K562 (cell line): ENCODE data around the gene PHOX2A. TPM values are rescaled to one million over a fixed set of nuclear protein-coding genes. Genes with fewer than 3 reads are reported as not detected.

ENCODE experiments used
- ARNT ChIP-seq, 2 experiments: fragments of 450-650 bp; IDR thresholded peaks; 2 replicates each; pipeline ENCODE4 v1.6.1; 2016; ENCODE audit warnings: mild to moderate bottlenecking in 1 of 2
- COPS2 ChIP-seq: fragments of 450-650 bp; conservative IDR thresholded peaks from 2 replicates; pipeline ENCODE4 v1.6.1; 2016; ENCODE audit warnings: mild to moderate bottlenecking, moderate library complexity
- EWSR1 ChIP-seq: fragments of 450-650 bp; IDR thresholded peaks from 2 replicates; pipeline ENCODE4 v1.6.1; 2018; ENCODE audit warnings: borderline replicate concordance, mild to moderate bottlenecking, low read depth, moderate library complexity; ENCODE audit not compliant: partially characterized antibody
- FOXM1 ChIP-seq, 2 experiments: fragments of 450-650 bp in 1 of 2; sonication (generic) in 1 of 2; formaldehyde crosslinking in 1 of 2; IDR thresholded peaks; 2 replicates each; pipeline versions ENCODE4 v1.6.1 to v1.9.0; 2017 to 2022; ENCODE audit warnings: low read depth in 2 of 2, mild to moderate bottlenecking in 2 of 2, missing genetic modification reagents in 1 of 2, moderate library complexity in 1 of 2
- HDAC1 ChIP-seq, 2 experiments: fragments of 450-650 bp; IDR thresholded peaks; 2 replicates each; pipeline ENCODE4 v1.6.1; 2016 to 2017; ENCODE audit warnings: inconsistent platforms in 1 of 2, mild to moderate bottlenecking in 1 of 2, moderate library complexity in 1 of 2
- HDAC8 ChIP-seq: fragments of 450-650 bp; IDR thresholded peaks from 2 replicates; pipeline ENCODE4 v1.6.1; 2016; ENCODE audit warnings: mild to moderate bottlenecking, missing genetic modification characterization, moderate library complexity, missing compliant biosample characterization
- ILF3 ChIP-seq: fragments of 450-650 bp; IDR thresholded peaks from 2 replicates; pipeline ENCODE4 v1.6.1; 2018; ENCODE audit warnings: antibody characterized with exemption, mild to moderate bottlenecking, moderate library complexity, borderline replicate concordance
- MIER1 ChIP-seq: fragments of 450-650 bp; IDR thresholded peaks from 2 replicates; pipeline ENCODE4 v1.6.1; 2016; ENCODE audit warnings: antibody characterized with exemption, mild to moderate bottlenecking, low read depth
- PRDM10 ChIP-seq: fragments of 450-650 bp; IDR thresholded peaks from 2 replicates; pipeline ENCODE4 v1.6.1; 2018; ENCODE audit not compliant: partially characterized antibody
- RB1 ChIP-seq: fragments of 450-650 bp; IDR thresholded peaks from 2 replicates; pipeline ENCODE4 v1.6.1; 2017; ENCODE audit warnings: low read depth, mild to moderate bottlenecking
- RBM15 ChIP-seq: fragments of 200-400 bp; formaldehyde crosslinking; IDR thresholded peaks from 2 replicates; pipeline ENCODE4 v1.6.1; 2018; ENCODE audit warnings: mild to moderate bottlenecking, low read length, moderate library complexity; ENCODE audit not compliant: insufficient read depth
- SMARCA4 ChIP-seq: fragments of 450-650 bp; IDR thresholded peaks from 2 replicates; pipeline ENCODE4 v1.6.1; 2016
- TGIF2 ChIP-seq: sonication (generic); formaldehyde crosslinking; IDR thresholded peaks from 2 replicates; pipeline ENCODE4 v1.8.1; 2022; ENCODE audit warnings: mild to moderate bottlenecking, missing genetic modification reagents, moderate library complexity
- TRIM24 ChIP-seq, 2 experiments: fragments of 450-650 bp; IDR thresholded peaks; 2 replicates each; pipeline ENCODE4 v1.6.1; 2016
- XRCC4 ChIP-seq: IDR thresholded peaks from one replicate; pipeline ENCODE4 v1.6.1; 2011; ENCODE audit not compliant: insufficient read depth, insufficient read length; ENCODE audit errors: extremely low read depth
- ZNF175 ChIP-seq: fragments of 200-800 bp; sonication (Bioruptor generic); IDR thresholded peaks from 2 replicates; pipeline ENCODE4 v1.6.1; 2016; ENCODE audit warnings: low read depth, mild to moderate bottlenecking, missing genetic modification characterization, missing compliant biosample characterization
- ZZZ3 ChIP-seq: fragments of 450-650 bp; IDR thresholded peaks from 2 replicates; pipeline ENCODE4 v1.6.1; 2016; ENCODE audit warnings: antibody characterized with exemption, mild to moderate bottlenecking, moderate library complexity
- polyA plus RNA-seq, 8 experiments: library from polyadenylated mRNA; depleted of rRNA in 4 of 8; stranded (reverse) in 5 of 8; unstranded in 3 of 8; fragments of >200 nt; fragmentation: Nextera tagmentation in 2 of 8; fragmentation: Illumina TruSeq in 1 of 8; extraction: Ambion mirVana in 2 of 8; extraction: Trizol in 1 of 8; gene quantifications; 2 replicates each; pipeline versions ENCODE4 v1.2.1 to v1.2.3, GENCODE V29; 2011 to 2014; ENCODE audit warnings: inconsistent platforms in 1 of 8, missing spikeins in 1 of 8
- total RNA-seq, 7 experiments: library from RNA; depleted of rRNA in 6 of 7; stranded (reverse); fragments of >200 nt in 6 of 7; fragmentation: Illumina TruSeq in 2 of 7; extraction: Trizol in 2 of 7; gene quantifications; 2 replicates each; pipeline versions ENCODE4 v1.2.1 to v1.2.3, GENCODE V29; 2011 to 2021; ENCODE audit warnings: low replicate concordance in 1 of 7
- TF ChIP-seq, protein P1 (sequence below): IDR thresholded peaks from 2 replicates; pipeline ENCODE4 v1.6.1; 2011; ENCODE audit not compliant: insufficient read length; ENCODE audit errors: extremely low read depth
- TF ChIP-seq, protein P2 (sequence below): IDR thresholded peaks from 2 replicates; pipeline ENCODE4 v1.6.1; 2016; ENCODE audit warnings: missing genetic modification characterization, missing compliant biosample characterization
- TF ChIP-seq, protein P3 (sequence below): sonication (generic); formaldehyde crosslinking; IDR thresholded peaks from 2 replicates; pipeline ENCODE4 v1.8.0; 2022; ENCODE audit warnings: missing genetic modification reagents, mild to moderate bottlenecking, moderate library complexity, borderline replicate concordance

PHOX2A gene
- total and polyA plus RNA-seq, 9 of the 15 experiments (the other 6 are each of a cell fraction or from before 2014, with no cell fraction given): not detected

DNA sequence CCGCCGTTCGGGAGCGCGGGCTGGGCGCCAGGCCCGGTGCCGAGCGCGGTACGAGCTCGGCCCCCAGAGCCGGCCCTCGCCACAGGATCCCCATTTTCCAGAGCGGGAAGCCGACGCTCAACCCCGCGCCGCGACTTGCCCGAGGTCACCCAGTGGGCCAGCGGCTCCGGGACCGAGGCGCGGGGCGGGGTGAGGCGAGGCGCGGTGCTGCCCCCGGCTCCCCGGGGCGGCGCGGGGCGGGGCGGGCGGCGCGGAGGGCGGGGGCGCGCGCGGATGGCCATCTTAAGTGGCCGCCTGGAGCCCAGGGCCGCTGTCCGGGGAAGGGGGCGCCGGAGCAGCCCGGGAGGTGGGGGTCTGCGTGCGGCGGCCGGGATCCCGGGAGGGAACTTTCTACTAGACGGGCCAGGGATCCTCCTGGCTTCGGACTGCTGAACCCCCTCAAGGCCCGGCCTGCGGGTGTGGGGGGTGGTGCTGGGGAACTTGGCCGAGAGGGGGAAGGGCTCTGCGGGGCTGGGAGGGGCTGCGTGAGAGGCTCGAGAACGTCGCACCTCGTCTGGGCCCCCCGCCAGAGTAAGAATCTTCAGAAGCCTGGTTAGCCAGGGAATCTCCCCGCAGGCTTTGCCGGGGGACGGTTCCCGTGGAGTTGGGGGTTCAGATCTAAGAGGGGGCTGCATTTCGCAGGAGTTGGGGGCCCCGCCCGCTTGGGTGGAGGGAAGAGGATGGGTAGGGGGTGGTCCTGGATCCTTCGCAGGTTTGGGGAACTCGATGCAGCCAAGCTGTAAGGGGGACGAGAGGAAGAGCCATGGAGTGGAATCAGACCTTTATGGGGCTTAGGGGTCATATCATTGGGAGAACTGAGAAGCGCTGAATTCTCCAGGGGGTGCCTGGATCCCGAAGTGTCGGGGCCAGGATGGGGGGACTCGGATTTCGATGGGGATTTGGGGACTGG lies 20.1 kb downstream of the PHOX2A start (continued):
- TF ChIP-seq HDAC1 (IDR thresholded peaks at IDR 0.05) (no peak), XRCC4 (no peak), SMARCA4 (no peak), TGIF2 (no peak), EWSR1 (no peak), TRIM24 (IDR thresholded peaks at IDR 0.05) (0 out of 4 replicates have a peak, but pooled peaks of 1 of the 2 experiments have one; percentile 3), ARNT (IDR thresholded peaks at IDR 0.05) (no peak), FOXM1 (IDR thresholded peaks at IDR 0.05; ENCODE audit: low read depth) (no peak), FOXM1 (CRISPR knock-in tag; IDR thresholded peaks at IDR 0.05; ENCODE audit: low read depth) (no peak), COPS2 (no peak), ZZZ3 (no peak), ZNF175 (no peak), HDAC8 (no peak), RBM15 (no peak), RB1 (peak; percentile 20; the same call in 1 of the 2 replicates), PRDM10 (no peak), ILF3 (no peak), MIER1 (0 out of 2 replicates have a peak, but pooled peaks have one; percentile 40)
- TF ChIP-seq, protein P1, sequence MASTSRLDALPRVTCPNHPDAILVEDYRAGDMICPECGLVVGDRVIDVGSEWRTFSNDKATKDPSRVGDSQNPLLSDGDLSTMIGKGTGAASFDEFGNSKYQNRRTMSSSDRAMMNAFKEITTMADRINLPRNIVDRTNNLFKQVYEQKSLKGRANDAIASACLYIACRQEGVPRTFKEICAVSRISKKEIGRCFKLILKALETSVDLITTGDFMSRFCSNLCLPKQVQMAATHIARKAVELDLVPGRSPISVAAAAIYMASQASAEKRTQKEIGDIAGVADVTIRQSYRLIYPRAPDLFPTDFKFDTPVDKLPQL: no peak
- TF ChIP-seq, protein P2, sequence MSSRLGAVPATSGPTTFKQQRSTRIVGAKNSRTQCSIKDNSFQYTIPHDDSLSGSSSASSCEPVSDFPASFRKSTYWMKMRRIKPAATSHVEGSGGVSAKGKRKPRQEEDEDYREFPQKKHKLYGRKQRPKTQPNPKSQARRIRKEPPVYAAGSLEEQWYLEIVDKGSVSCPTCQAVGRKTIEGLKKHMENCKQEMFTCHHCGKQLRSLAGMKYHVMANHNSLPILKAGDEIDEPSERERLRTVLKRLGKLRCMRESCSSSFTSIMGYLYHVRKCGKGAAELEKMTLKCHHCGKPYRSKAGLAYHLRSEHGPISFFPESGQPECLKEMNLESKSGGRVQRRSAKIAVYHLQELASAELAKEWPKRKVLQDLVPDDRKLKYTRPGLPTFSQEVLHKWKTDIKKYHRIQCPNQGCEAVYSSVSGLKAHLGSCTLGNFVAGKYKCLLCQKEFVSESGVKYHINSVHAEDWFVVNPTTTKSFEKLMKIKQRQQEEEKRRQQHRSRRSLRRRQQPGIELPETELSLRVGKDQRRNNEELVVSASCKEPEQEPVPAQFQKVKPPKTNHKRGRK (tag): no peak
- TF ChIP-seq, protein P3, sequence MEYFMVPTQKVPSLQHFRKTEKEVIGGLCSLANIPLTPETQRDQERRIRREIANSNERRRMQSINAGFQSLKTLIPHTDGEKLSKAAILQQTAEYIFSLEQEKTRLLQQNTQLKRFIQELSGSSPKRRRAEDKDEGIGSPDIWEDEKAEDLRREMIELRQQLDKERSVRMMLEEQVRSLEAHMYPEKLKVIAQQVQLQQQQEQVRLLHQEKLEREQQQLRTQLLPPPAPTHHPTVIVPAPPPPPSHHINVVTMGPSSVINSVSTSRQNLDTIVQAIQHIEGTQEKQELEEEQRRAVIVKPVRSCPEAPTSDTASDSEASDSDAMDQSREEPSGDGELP: no peak
